22Rv1 (cell line): ENCODE data around the gene KIAA1958.

ENCODE experiments used
- ZFX ChIP-seq: fragments of 450-650 bp; IDR thresholded peaks from 2 replicates; pipeline ENCODE4 v1.6.1; 2017; ENCODE audit warnings: antibody characterized with exemption, borderline replicate concordance
- TF ChIP-seq, protein P1 (sequence below): fragments of 450-650 bp; IDR thresholded peaks from 2 replicates; pipeline ENCODE4 v1.5.1; 2017; ENCODE audit warnings: mild to moderate bottlenecking

DNA sequence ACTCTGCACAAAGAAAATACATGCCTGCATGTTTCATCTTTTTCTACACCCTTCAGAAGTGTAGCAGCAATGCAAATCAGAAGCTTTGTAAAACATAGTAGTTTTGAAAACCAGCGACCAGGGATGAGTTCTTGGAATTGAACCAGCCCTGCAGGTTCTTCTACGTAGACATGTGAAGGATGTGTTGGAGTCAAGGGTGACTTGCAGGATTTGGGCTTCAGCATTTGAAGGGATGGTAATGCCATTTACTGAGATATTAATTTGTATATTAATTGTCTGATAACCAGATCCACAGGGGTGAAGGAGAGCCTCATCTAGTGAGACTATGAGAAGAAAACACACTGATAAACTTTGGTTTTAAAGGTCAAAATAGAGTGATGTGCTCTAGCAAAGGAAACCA is 72.4 kb downstream of the KIAA1958 start:
- TF ChIP-seq, protein P1, sequence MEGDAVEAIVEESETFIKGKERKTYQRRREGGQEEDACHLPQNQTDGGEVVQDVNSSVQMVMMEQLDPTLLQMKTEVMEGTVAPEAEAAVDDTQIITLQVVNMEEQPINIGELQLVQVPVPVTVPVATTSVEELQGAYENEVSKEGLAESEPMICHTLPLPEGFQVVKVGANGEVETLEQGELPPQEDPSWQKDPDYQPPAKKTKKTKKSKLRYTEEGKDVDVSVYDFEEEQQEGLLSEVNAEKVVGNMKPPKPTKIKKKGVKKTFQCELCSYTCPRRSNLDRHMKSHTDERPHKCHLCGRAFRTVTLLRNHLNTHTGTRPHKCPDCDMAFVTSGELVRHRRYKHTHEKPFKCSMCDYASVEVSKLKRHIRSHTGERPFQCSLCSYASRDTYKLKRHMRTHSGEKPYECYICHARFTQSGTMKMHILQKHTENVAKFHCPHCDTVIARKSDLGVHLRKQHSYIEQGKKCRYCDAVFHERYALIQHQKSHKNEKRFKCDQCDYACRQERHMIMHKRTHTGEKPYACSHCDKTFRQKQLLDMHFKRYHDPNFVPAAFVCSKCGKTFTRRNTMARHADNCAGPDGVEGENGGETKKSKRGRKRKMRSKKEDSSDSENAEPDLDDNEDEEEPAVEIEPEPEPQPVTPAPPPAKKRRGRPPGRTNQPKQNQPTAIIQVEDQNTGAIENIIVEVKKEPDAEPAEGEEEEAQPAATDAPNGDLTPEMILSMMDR, result no peak
- TF ChIP-seq ZFX, result no peak
